HG02610 (cell line): ENCODE results near the gene PKN3.

ENCODE experiments used
- ATAC-seq: cut with Tn5 transposase; IDR thresholded peaks from one replicate; pipeline ENCODE4 v1.9.1; 2021; ENCODE audit warnings: mild to moderate bottlenecking, moderate library complexity; ENCODE audit not compliant: unreplicated experiment

The PKN3 gene

GRCh38 chr9:128715436-128715750, 13.1 kb downstream of the PKN3 start:
- no peak for ATAC-seq

- no peak for ATAC-seq
Measured at GRCh38 chr9:128716581-128717254, 14.4 kb downstream of the PKN3 start.

- no peak for ATAC-seq
Measured at GRCh38 chr9:128718047-128718446, 15.7 kb downstream of the PKN3 start.

- ATAC-seq, result no peak
Measured at GRCh38 chr9:128718475-128718874, 16.2 kb downstream of the PKN3 start.

GRCh38 chr9:128719919-128720605, 17.8 kb downstream of the PKN3 start:
- no peak for ATAC-seq

- no peak for ATAC-seq
Measured at GRCh38 chr9:128720841-128721486, 18.7 kb downstream of the PKN3 start.

- ATAC-seq, result no peak
Measured at GRCh38 chr9:128721487-128722010, 19.2 kb downstream of the PKN3 start.

- no peak for ATAC-seq
Measured at GRCh38 chr9:128722380-128723351, 20.4 kb downstream of the PKN3 start.

GRCh38 chr9:128723352-128723865, 21.1 kb downstream of the PKN3 start:
- no peak for ATAC-seq

GRCh38 chr9:128723866-128724743, 21.8 kb downstream of the PKN3 start, which contains the start of gene ZDHHC12:
TSS of gene ZDHHC12 (minus strand) at chr9:128724127. CDS start at chr9:128724093, 34 bp downstream.
- ATAC-seq, result peak; percentile 97

- no peak for ATAC-seq
Measured at GRCh38 chr9:128724744-128725211, 22.5 kb downstream of the PKN3 start.

GRCh38 chr9:128727640-128728248, 25.4 kb downstream of the PKN3 start:
- ATAC-seq, result no peak

GRCh38 chr9:128728298-128728697, 26.0 kb downstream of the PKN3 start:
- ATAC-seq, result no peak

GRCh38 chr9:128729302-128729701, 27.0 kb downstream of the PKN3 start:
- ATAC-seq, result no peak

- no peak for ATAC-seq
Measured at GRCh38 chr9:128729766-128730517, 27.6 kb downstream of the PKN3 start.

GRCh38 chr9:128731093-128731492, 28.8 kb downstream of the PKN3 start:
- ATAC-seq, result no peak

- no peak for ATAC-seq
Measured at GRCh38 chr9:128731691-128732090, 29.4 kb downstream of the PKN3 start.

GRCh38 chr9:128732576-128732975, 30.3 kb downstream of the PKN3 start:
- no peak for ATAC-seq
